ENCODE measurements around the gene H6PD.

The H6PD gene

DNA sequence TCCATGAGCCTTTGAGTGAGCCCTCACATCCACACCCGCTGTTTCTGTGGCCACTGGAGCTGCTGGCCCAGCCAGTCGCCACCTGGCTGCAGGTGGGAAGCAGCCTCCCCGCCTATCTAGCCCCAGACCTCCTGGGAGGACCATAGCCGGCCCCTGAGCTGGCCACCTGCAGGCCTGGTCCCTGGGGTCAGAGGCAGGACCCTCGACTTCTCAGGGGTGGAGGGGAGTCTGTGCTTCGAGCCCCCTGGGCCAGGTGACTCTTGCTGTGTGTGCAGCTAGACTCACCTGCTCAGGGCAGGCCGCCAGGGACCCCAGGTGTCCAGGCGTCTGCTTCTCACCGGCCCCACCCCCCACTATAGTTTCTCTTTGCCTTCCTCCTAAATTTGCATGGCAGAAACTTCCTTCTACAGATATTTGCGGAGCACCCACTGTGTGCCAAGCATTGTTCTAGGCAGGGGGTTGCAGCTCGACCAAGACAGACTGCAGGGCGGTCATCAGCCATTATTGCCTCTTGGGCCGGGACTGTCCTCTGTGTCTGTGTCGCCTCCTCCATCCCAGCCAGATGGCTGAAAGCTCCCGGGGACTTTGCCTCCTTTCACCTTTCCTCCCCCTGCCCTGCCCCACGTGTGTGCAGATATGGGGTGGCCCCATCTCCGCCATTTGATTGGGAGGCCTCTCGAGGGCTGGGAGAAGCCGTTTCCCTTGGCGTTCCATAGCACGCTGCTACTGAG is 85.4 kb downstream of the H6PD start:
- TF ChIP-seq, protein P1, sequence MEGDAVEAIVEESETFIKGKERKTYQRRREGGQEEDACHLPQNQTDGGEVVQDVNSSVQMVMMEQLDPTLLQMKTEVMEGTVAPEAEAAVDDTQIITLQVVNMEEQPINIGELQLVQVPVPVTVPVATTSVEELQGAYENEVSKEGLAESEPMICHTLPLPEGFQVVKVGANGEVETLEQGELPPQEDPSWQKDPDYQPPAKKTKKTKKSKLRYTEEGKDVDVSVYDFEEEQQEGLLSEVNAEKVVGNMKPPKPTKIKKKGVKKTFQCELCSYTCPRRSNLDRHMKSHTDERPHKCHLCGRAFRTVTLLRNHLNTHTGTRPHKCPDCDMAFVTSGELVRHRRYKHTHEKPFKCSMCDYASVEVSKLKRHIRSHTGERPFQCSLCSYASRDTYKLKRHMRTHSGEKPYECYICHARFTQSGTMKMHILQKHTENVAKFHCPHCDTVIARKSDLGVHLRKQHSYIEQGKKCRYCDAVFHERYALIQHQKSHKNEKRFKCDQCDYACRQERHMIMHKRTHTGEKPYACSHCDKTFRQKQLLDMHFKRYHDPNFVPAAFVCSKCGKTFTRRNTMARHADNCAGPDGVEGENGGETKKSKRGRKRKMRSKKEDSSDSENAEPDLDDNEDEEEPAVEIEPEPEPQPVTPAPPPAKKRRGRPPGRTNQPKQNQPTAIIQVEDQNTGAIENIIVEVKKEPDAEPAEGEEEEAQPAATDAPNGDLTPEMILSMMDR (IDR thresholded peaks at IDR 0.05; ENCODE audit: insufficient read depth, low read depth, low read length, missing control alignments) = no peak
- H3K4me3 ChIP-seq (ENCODE audit: low read depth, low read length) = no peak overlapping the region
- no peak for DNase-seq (ENCODE audit: low read depth)
